ENCODE data around the gene JMJD6.
"Not testable (repeated sequence)": the region's sequence is repeated elsewhere in the genome, so short reads cannot be mapped to it uniquely, and the experiment has no call there.

Gene JMJD6

GRCh38 chr17:76714822-76715495 lies 11.4 kb downstream of the JMJD6 start:
- no peaks in the 10 kb centered on the region for H4K20me1 ChIP-seq (ENCODE audit: insufficient read depth, low read length)
- no peak overlapping the region for H3K4me2 ChIP-seq (ENCODE audit: low read length)
- no peak overlapping the region for H3K27ac ChIP-seq (ENCODE audit: low read depth, low read length, poor library complexity, severe bottlenecking)
- H3K9me2 ChIP-seq (ENCODE audit: low read depth, low read length) = no peaks in the 10 kb centered on the region
- no peaks in the 10 kb centered on the region for H3K27me3 ChIP-seq (ENCODE audit: insufficient read depth, low read length)
- TF ChIP-seq EZH2 (IDR thresholded peaks at IDR 0.05; ENCODE audit: borderline replicate concordance, low read length) (no peak), CTCF (IDR thresholded peaks at IDR 0.05; ENCODE audit: low read length) (peak; percentile 84)
- peaks cover 11% of the 10 kb centered on the region for H3K4me1 ChIP-seq (ENCODE audit: insufficient read depth, low read length, severe bottlenecking)
- H3K9ac ChIP-seq (ENCODE audit: low read length) = no peak overlapping the region; the same call in 1 of the 2 replicates
- H3K79me2 ChIP-seq (ENCODE audit: insufficient read depth, low read length) = no peaks in the 10 kb centered on the region
- H3F3A ChIP-seq (ENCODE audit: insufficient read depth, low read length) = no peaks in the 10 kb centered on the region; the same call in 1 of the 2 replicates
- H3K36me3 ChIP-seq (ENCODE audit: insufficient read depth, low read length) = peaks cover 64% of the 10 kb centered on the region
- no peak overlapping the region for H2AFZ ChIP-seq (ENCODE audit: low read length)
- no peak overlapping the region for H3K4me3 ChIP-seq (ENCODE audit: low read depth, low read length, poor library complexity, severe bottlenecking)
- no peaks in the 10 kb centered on the region for H3K9me3 ChIP-seq (ENCODE audit: low read length)

GRCh38 chr17:76714336-76714735 lies 12.1 kb downstream of the JMJD6 start:
- TF ChIP-seq CTCF (IDR thresholded peaks at IDR 0.05; ENCODE audit: low read length) (no peak), EZH2 (IDR thresholded peaks at IDR 0.05; ENCODE audit: borderline replicate concordance, low read length) (no peak)
- H3F3A ChIP-seq (ENCODE audit: insufficient read depth, low read length) = no peaks in the 10 kb centered on the region; the same call in 1 of the 2 replicates
- no peaks in the 10 kb centered on the region for H3K27me3 ChIP-seq (ENCODE audit: insufficient read depth, low read length)
- no peaks in the 10 kb centered on the region for H4K20me1 ChIP-seq (ENCODE audit: insufficient read depth, low read length)
- H3K4me2 ChIP-seq (ENCODE audit: low read length) = no peak overlapping the region
- H3K4me3 ChIP-seq (ENCODE audit: low read depth, low read length, poor library complexity, severe bottlenecking) = no peak overlapping the region
- H3K4me1 ChIP-seq (ENCODE audit: insufficient read depth, low read length, severe bottlenecking) = peaks cover 11% of the 10 kb centered on the region
- H2AFZ ChIP-seq (ENCODE audit: low read length) = no peak overlapping the region
- H3K9me3 ChIP-seq (ENCODE audit: low read length) = no peaks in the 10 kb centered on the region
- H3K36me3 ChIP-seq (ENCODE audit: insufficient read depth, low read length) = peaks cover 58% of the 10 kb centered on the region
- H3K79me2 ChIP-seq (ENCODE audit: insufficient read depth, low read length) = no peaks in the 10 kb centered on the region
- H3K9ac ChIP-seq (ENCODE audit: low read length) = no peak overlapping the region
- H3K9me2 ChIP-seq (ENCODE audit: low read depth, low read length) = no peaks in the 10 kb centered on the region
- H3K27ac ChIP-seq (ENCODE audit: low read depth, low read length, poor library complexity, severe bottlenecking) = no peak overlapping the region

- Histone ChIP-seq H3K9ac (ENCODE audit: low read length) (no peak overlapping the region), H4K20me1 (ENCODE audit: insufficient read depth, low read length) (no peaks in the 10 kb centered on the region), H3K79me2 (ENCODE audit: insufficient read depth, low read length) (no peaks in the 10 kb centered on the region), H3K4me2 (ENCODE audit: low read length) (no peak overlapping the region), H3K27me3 (ENCODE audit: insufficient read depth, low read length) (no peaks in the 10 kb centered on the region), H3F3A (ENCODE audit: insufficient read depth, low read length) (no peaks in the 10 kb centered on the region; the same call in 1 of the 2 replicates), H3K4me3 (ENCODE audit: low read depth, low read length, poor library complexity, severe bottlenecking) (no peak overlapping the region), H2AFZ (ENCODE audit: low read length) (no peak overlapping the region), H3K4me1 (ENCODE audit: insufficient read depth, low read length, severe bottlenecking) (peaks cover 11% of the 10 kb centered on the region), H3K27ac (ENCODE audit: low read depth, low read length, poor library complexity, severe bottlenecking) (no peak overlapping the region), H3K36me3 (ENCODE audit: insufficient read depth, low read length) (peaks cover 53% of the 10 kb centered on the region), H3K9me3 (ENCODE audit: low read length) (no peaks in the 10 kb centered on the region), H3K9me2 (ENCODE audit: low read depth, low read length) (no peaks in the 10 kb centered on the region)
- no peak for TF ChIP-seq EZH2 (IDR thresholded peaks at IDR 0.05; ENCODE audit: borderline replicate concordance, low read length)
- TF ChIP-seq CTCF (IDR thresholded peaks at IDR 0.05; ENCODE audit: low read length) = no peak
Observed at GRCh38 chr17:76713765-76714164, 12.6 kb downstream of the JMJD6 start.

GRCh38 chr17:76712321-76712720 lies 14.1 kb downstream of the JMJD6 start:
- H3K27me3 ChIP-seq (ENCODE audit: insufficient read depth, low read length); H3K4me3 ChIP-seq (ENCODE audit: low read depth, low read length, poor library complexity, severe bottlenecking); H3K27ac ChIP-seq (ENCODE audit: low read depth, low read length, poor library complexity, severe bottlenecking); H3K4me2 ChIP-seq (ENCODE audit: low read length); H2AFZ ChIP-seq (ENCODE audit: low read length); H3K9me2 ChIP-seq (ENCODE audit: low read depth, low read length); H3K9me3 ChIP-seq (ENCODE audit: low read length); H3K9ac ChIP-seq (ENCODE audit: low read length); H4K20me1 ChIP-seq (ENCODE audit: insufficient read depth, low read length); H3K79me2 ChIP-seq (ENCODE audit: insufficient read depth, low read length); H3F3A ChIP-seq (ENCODE audit: insufficient read depth, low read length): not testable (repeated sequence)
- Histone ChIP-seq H3K36me3 (ENCODE audit: insufficient read depth, low read length) (peaks cover 40% of the 10 kb centered on the region), H3K4me1 (ENCODE audit: insufficient read depth, low read length, severe bottlenecking) (peaks cover 11% of the 10 kb centered on the region)
